GM21529 (cell line): ENCODE data around the gene ANKRD17.

ENCODE experiments used
- ATAC-seq: cut with Tn5 transposase; IDR thresholded peaks from one replicate; pipeline ENCODE4 v1.9.1; 2021; ENCODE audit not compliant: unreplicated experiment

Gene ANKRD17

GRCh38 chr4:73066445-73066844 lies 192.2 kb downstream of the ANKRD17 start:
- ATAC-seq = no peak

GRCh38 chr4:73064536-73064935 lies 194.1 kb downstream of the ANKRD17 start:
- no peak for ATAC-seq

- ATAC-seq = peak; percentile 86
These were observed 203.2 kb downstream of the ANKRD17 start for GRCh38 chr4:73055241-73055897.

GRCh38 chr4:73053974-73054480 lies 204.6 kb downstream of the ANKRD17 start:
- ATAC-seq = no peak

GRCh38 chr4:73053076-73053475 lies 205.5 kb downstream of the ANKRD17 start:
- ATAC-seq = no peak

- no peak for ATAC-seq
These were observed 207.0 kb downstream of the ANKRD17 start for GRCh38 chr4:73051625-73052024.

GRCh38 chr4:73045879-73046278 lies 212.7 kb downstream of the ANKRD17 start:
- ATAC-seq = no peak

- no peak for ATAC-seq
These were observed 221.5 kb downstream of the ANKRD17 start for GRCh38 chr4:73037057-73037456.

GRCh38 chr4:73036123-73036522 lies 222.5 kb downstream of the ANKRD17 start:
- ATAC-seq = no peak

GRCh38 chr4:73034896-73035295 lies 223.7 kb downstream of the ANKRD17 start:
- no peak for ATAC-seq

GRCh38 chr4:73028621-73029020 lies 230.0 kb downstream of the ANKRD17 start:
- no peak for ATAC-seq
